ENCODE measurements around the gene CACNA1D.

CACNA1D gene

GRCh38 chr3:53708001-53708621, 213.7 kb downstream of the CACNA1D start:
- DNase-seq (ENCODE audit: extremely low read depth in 1 of 2, low read depth in 1 of 2), result no peak

GRCh38 chr3:53709256-53709655, 214.8 kb downstream of the CACNA1D start:
- DNase-seq (ENCODE audit: extremely low read depth in 1 of 2, low read depth in 1 of 2), result no peak

- DNase-seq (ENCODE audit: extremely low read depth in 1 of 2, low read depth in 1 of 2), result peak; percentile 30 to 36
These were observed 215.7 kb downstream of the CACNA1D start for GRCh38 chr3:53709860-53710674.

- no peak for DNase-seq (ENCODE audit: extremely low read depth in 1 of 2, low read depth in 1 of 2)
These were observed 217.0 kb downstream of the CACNA1D start for GRCh38 chr3:53711387-53711786.

- DNase-seq (ENCODE audit: extremely low read depth in 1 of 2, low read depth in 1 of 2), result no peak
These were observed 218.5 kb downstream of the CACNA1D start for GRCh38 chr3:53712817-53713388.

- no peak for DNase-seq (ENCODE audit: extremely low read depth in 1 of 2, low read depth in 1 of 2)
These were observed 219.2 kb downstream of the CACNA1D start for GRCh38 chr3:53713626-53714025.

GRCh38 chr3:53715815-53716483, 221.5 kb downstream of the CACNA1D start:
- no peak for DNase-seq (ENCODE audit: extremely low read depth in 1 of 2, low read depth in 1 of 2)

- no peak for DNase-seq (ENCODE audit: extremely low read depth in 1 of 2, low read depth in 1 of 2)
These were observed 222.6 kb downstream of the CACNA1D start for GRCh38 chr3:53716998-53717397.

- no peak for DNase-seq (ENCODE audit: extremely low read depth in 1 of 2, low read depth in 1 of 2)
These were observed 224.1 kb downstream of the CACNA1D start for GRCh38 chr3:53718462-53718861.

DNA sequence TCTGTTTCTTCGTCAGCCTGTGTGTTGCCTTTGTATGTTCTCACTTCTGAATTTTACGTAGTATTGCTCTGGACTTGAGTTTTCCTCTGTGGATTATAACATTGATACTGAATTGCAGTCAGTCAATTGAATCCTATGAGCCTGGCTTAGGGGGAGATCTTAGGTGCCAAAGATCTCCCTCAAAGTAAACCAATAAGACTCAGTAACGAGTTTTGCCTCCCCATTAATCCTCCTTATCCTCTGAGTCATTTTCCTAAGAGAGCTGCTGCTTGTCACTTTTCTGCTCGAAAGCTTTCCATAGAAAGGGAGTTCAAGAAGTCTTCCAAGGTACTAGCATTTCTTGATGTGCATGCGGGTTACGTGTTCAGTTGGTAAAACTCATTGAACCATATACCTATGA, 225.4 kb downstream of the CACNA1D start:
- DNase-seq (ENCODE audit: extremely low read depth in 1 of 2, low read depth in 1 of 2), result no peak

DNA sequence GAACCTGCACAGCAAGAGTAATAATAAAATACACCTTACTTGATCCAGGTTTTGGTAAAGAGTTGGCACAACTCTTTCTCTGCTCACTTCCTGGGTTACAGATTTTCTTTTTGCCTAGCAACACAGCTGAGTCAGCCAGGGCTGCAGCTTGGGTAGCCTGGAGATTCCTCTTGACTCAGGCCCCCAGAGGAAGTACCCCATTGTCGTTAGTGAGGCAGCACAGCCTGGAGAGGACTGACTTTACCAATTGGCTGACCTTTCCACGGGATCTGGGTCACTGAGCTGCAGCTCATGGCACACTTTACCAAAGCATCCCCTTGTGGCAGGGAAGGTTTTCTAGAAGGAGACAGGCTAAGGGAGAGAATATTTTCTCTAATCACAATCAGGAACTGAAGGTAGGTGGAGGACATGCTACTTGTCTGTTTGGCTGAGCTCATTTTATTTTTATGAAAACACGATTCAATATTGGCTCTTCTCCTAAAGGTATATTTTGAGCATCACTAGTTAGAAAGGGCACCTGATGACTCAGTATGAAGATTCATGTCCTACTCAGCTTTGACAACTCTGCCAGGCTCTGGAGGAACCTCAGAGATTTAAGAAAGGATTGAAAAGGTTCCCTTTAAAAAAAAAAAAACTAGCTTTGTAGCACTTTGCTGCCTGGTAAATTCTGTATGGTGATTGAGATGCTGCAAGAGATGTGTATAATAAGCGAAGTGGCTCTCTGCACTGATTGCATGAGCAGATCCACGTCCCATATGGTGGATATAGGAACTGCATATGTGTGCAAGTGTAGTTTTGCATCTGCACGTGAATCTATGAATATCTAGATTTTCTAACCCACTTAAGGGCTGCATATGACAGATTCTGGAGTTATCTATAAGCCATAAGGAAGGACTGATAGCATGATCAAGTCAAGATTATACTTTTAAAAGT, 227.0 kb downstream of the CACNA1D start:
- no peak for DNase-seq (ENCODE audit: extremely low read depth in 1 of 2, low read depth in 1 of 2)

- DNase-seq (ENCODE audit: extremely low read depth in 1 of 2, low read depth in 1 of 2), result no peak
These were observed 230.2 kb downstream of the CACNA1D start for GRCh38 chr3:53724566-53724965.

- DNase-seq (ENCODE audit: extremely low read depth in 1 of 2, low read depth in 1 of 2), result no peak
These were observed 231.1 kb downstream of the CACNA1D start for GRCh38 chr3:53725387-53725995.

- no peak for DNase-seq (ENCODE audit: extremely low read depth in 1 of 2, low read depth in 1 of 2)
These were observed 232.2 kb downstream of the CACNA1D start for GRCh38 chr3:53726643-53727042.

DNA sequence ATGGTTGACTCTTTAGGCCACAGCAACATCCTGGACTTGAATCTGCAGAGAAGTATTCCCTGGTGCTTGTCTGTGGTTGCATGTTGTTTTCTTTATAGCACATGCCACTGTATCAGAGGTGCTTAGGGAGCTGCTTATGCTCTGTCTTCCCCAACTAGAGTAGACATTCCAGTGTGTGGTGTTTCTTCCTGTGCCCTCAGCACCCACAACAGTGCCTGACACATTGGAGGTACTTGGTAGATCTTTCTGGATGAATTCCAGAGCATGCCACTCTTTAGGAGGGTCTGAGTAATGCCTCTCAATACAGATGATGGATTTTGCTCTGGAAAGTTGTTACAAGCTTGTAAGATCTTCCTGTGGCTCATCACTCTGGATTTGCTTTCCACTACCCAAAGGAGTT, 234.2 kb downstream of the CACNA1D start:
- no peak for DNase-seq (ENCODE audit: extremely low read depth in 1 of 2, low read depth in 1 of 2)

DNA sequence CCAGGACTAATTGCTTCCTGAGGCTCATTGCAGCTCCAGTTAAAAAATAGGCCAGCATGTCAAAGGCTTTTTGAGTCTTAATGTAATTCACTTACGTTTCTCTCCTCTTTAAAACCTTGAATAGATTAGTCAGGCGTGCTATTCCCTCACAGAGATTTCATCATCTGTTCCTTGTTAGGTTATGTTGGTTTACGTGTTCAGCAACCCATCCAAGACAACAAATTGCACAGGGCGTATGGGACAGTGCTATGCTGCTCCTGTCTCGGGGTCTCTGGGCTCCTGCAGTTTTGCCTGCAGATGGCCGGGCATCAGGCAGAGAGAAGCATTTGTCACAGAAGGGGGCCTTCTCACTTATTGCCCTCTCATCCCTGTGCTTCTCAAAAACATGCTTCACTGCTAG, 234.7 kb downstream of the CACNA1D start:
- DNase-seq (ENCODE audit: extremely low read depth in 1 of 2, low read depth in 1 of 2), result no peak

DNA sequence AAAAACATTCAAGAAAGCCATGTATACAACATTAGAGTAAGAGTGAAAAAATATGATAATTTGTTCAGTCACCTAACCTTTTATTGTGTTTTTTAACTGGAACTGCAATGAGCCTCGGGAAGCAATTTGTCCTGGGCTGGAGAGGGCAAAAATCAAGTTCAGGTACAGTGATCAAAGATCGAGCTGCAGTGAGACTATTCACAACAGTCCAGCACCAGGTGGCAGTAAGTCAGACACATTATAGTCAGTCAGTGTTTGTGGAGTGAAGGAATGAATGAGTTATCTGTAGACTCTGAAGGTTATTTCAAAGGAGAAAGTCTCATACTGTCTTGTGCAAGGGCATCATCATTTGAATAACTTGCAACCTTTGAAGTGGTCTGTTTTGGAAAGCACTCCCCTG, 235.2 kb downstream of the CACNA1D start:
- DNase-seq (ENCODE audit: extremely low read depth in 1 of 2, low read depth in 1 of 2), result no peak

GRCh38 chr3:53730576-53730975, 236.2 kb downstream of the CACNA1D start:
- DNase-seq (ENCODE audit: extremely low read depth in 1 of 2, low read depth in 1 of 2), result no peak

DNA sequence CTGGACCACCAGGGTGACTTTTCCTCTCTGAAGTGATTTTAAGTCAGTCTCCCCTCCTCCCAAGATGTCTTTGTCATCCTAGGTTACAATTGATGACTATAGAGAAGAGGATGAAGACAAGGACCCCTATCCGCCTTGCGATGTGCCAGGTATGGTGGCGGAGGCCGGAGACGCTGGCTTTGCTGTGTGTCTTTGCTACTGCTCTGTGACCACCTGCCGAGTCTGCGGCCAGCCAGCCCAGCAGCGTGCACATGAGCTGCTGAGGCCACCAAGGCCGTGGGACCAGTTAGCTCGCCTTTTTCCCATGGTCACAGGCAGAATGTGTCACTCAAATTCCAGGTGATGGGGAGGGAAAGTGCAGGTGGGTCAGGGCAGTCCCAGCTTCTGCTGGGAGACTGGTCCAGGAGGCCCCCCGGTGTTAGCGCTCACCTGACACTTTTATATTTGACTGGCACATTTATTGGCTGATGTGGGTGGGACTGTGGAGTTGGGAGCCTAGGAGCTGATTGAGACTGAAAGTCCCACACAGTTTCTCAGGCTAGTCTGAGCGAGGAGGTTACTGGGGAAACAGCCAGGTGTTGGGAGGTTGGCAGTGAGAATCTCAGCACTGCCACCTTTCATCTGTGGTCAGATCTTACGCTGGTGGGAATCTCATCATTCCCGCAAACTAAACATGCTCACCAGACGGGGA, 237.7 kb downstream of the CACNA1D start:
- no peak for DNase-seq (ENCODE audit: extremely low read depth in 1 of 2, low read depth in 1 of 2)

GRCh38 chr3:53733446-53733845, 239.0 kb downstream of the CACNA1D start:
- no peak for DNase-seq (ENCODE audit: extremely low read depth in 1 of 2, low read depth in 1 of 2)

All from stimulated activated CD8-positive, alpha-beta memory T cell treated with anti-CD3 and anti-CD28 coated beads, Interleukin-7, amount 100 ng/mL, for 48 hours (primary cell).